CD4-positive, alpha-beta T cell (primary cell): ENCODE data around the gene TST. TPM values are rescaled to one million over a fixed set of nuclear protein-coding genes. Genes with fewer than 3 reads are reported as not detected.

ENCODE experiments used
- ATAC-seq: fragments of 200-7000 bp; cut with Tn5 transposase; one replicate; pipeline ENCODE4 v1.10.0; 2022; ENCODE audit warnings: mild to moderate bottlenecking; ENCODE audit not compliant: poor library complexity
- CTCF ChIA-PET: fragments of 350-600 bp; sonication (Branson Sonifier 250); formaldehyde crosslinking; loops from one replicate; lab custom pipeline; 2021; ENCODE audit warnings: antibody characterized with exemption, inconsistent platforms; lab: Charles Lee
- POLR2A ChIA-PET: fragments of 350-600 bp; sonication (Branson Sonifier 250); formaldehyde crosslinking; loops from one replicate; lab custom pipeline; 2021; ENCODE audit warnings: antibody characterized with exemption, inconsistent platforms; lab: Charles Lee
- DNase-seq, 14 experiments: peaks; one replicate each; pipeline ENCODE4 v3.0.0-alpha.2; 2013 to 2020; ENCODE audit warnings: mixed read lengths in 2 of 14
- H3K27ac ChIP-seq, 2 donors: one replicate each; pipeline versions ENCODE4 v1.5.1 to v1.7.0; 2013; ENCODE audit warnings: low read length in 2 of 2, low read depth in 1 of 2, mild to moderate bottlenecking in 1 of 2
- H3K27me3 ChIP-seq, 2 experiments: 1 replicate in 1 of 2; 2 replicates in 1 of 2; pipeline versions ENCODE4 v1.6.1 to v1.7.0; 2013; ENCODE audit warnings: low read length in 2 of 2, control low read depth in 1 of 2, mild to moderate bottlenecking in 1 of 2, moderate library complexity in 1 of 2; ENCODE audit not compliant: insufficient read depth in 2 of 2, control insufficient read depth in 1 of 2
- H3K36me3 ChIP-seq: one replicate; pipeline ENCODE4 v1.6.1; 2013; ENCODE audit warnings: low read length, control low read depth; ENCODE audit not compliant: insufficient read depth
- H3K4me1 ChIP-seq: one replicate; pipeline ENCODE4 v1.6.1; 2013; ENCODE audit warnings: low read length, control low read depth; ENCODE audit not compliant: insufficient read depth
- H3K4me3 ChIP-seq: one replicate; pipeline ENCODE4 v1.5.1; 2013; ENCODE audit warnings: mild to moderate bottlenecking, low read length, moderate library complexity
- H3K9me3 ChIP-seq, 2 experiments: 1 replicate in 1 of 2; 2 replicates in 1 of 2; pipeline versions ENCODE4 v1.6.1 to v1.7.0; 2013; ENCODE audit warnings: low read length in 2 of 2, mild to moderate bottlenecking in 2 of 2, control low read depth in 1 of 2, moderate library complexity in 1 of 2; ENCODE audit not compliant: control insufficient read depth in 1 of 2, insufficient read depth in 1 of 2
- H3K27ac Mint-ChIP-seq: one replicate; pipeline ENCODE4 v1.8.0; 2020; ENCODE audit warnings: mixed read lengths
- H3K27me3 Mint-ChIP-seq: one replicate; pipeline ENCODE4 v1.8.0; 2021; ENCODE audit warnings: mixed read lengths
- H3K36me3 Mint-ChIP-seq: one replicate; pipeline ENCODE4 v1.8.0; 2021; ENCODE audit warnings: low read depth, mixed read lengths
- H3K4me1 Mint-ChIP-seq: one replicate; pipeline ENCODE4 v1.8.0; 2021; ENCODE audit warnings: low read depth, mixed read lengths
- H3K4me3 Mint-ChIP-seq: one replicate; pipeline ENCODE4 v1.8.0; 2020; ENCODE audit warnings: mild to moderate bottlenecking, mixed read lengths
- H3K9me3 Mint-ChIP-seq: one replicate; pipeline ENCODE4 v1.8.0; 2020; ENCODE audit warnings: mixed read lengths
- CTCF ChIP-seq: fragments of 200-600 bp; IDR thresholded peaks from one replicate; pipeline ENCODE4 v1.8.0; 2022; ENCODE audit warnings: antibody characterized with exemption, mild to moderate bottlenecking
- intact Hi-C, 2 experiments: fragments of 100-400 bp; cut with DNase I in 1 of 2; cut with micrococcal nuclease in 1 of 2; formaldehyde crosslinking; loops; one replicate each; pipeline versions ENCODE4 v1.15.1 to v1.9.0; 2023 to 2025; cut with DNase I, micrococcal nuclease
- total RNA-seq, 174 experiments: library from RNA in 2 of 174; stranded (reverse) in 2 of 174; gene quantifications; one replicate each; pipeline ENCODE4 v1.2.3 and lab custom pipeline; 2021 to 2026

TST gene
- total RNA-seq, 2 experiments from 2014 or later, result not detected

- H3K27ac ChIP-seq, result no peak overlapping the region
These were observed 385 bp downstream of the TST start for GRCh38 chr22:37018815-37019308.

GRCh38 chr22:37018086-37018814 lies 997 bp downstream of the TST start:
- Histone ChIP-seq H3K4me3 (peak overlapping the region; percentile 42), H3K27ac (no peak overlapping the region), H3K4me1 (peaks cover 29% of the 10 kb centered on the region), H3K27me3 (peaks cover 0 to 4% of the 10 kb centered on the region in 2 experiments), H3K9me3 (no peaks in the 10 kb centered on the region), H3K36me3 (no peaks in the 10 kb centered on the region)
- H3K9me3 Mint-ChIP-seq, result no peaks in the 10 kb centered on the region
- ATAC-seq (no peak), DNase-seq (peak in 1 of 14 experiments; percentile 5)
- H3K4me1 Mint-ChIP-seq, result peaks cover 11% of the 10 kb centered on the region
- peak overlapping the region; percentile 85 for H3K4me3 Mint-ChIP-seq
- TF ChIP-seq CTCF, result no peak
- H3K27me3 Mint-ChIP-seq, result peaks cover 13% of the 10 kb centered on the region
- intact Hi-C loops, result loop anchor here in 1 of 2 experiments (10.0 kb wide), 1 partner anchor 73 kb away; no protein-coding TSS in a partner anchor
- POLR2A ChIA-PET, result interaction anchor here (1.2 kb wide), 2 partner anchors 224 to 242 kb away, joined by 3 to 4 read pairs; partner anchors contain the start of gene IFT27
- CTCF ChIA-PET, result no interaction called here
- no peak overlapping the region for H3K27ac Mint-ChIP-seq
- no peaks in the 10 kb centered on the region for H3K36me3 Mint-ChIP-seq

More at GRCh38 chr22:37018815-37019308, 385 bp downstream of the TST start:
- ChIA-PET POLR2A (interaction anchor here (0.8 to 1.2 kb wide), 3 partner anchors 183 to 243 kb away, joined by 3 to 4 read pairs (median 3); partner anchors contain the start of gene IFT27), CTCF (interaction anchor here (0.6 to 0.7 kb wide), 3 partner anchors 101 to 246 kb away, joined by 3 to 5 read pairs (median 5); no protein-coding TSS in a partner anchor)
- peak overlapping the region; percentile 85 for H3K4me3 Mint-ChIP-seq
- peaks cover 13% of the 10 kb centered on the region for H3K27me3 Mint-ChIP-seq
- H3K4me1 Mint-ChIP-seq, result peaks cover 11% of the 10 kb centered on the region
- no peak overlapping the region for H3K27ac Mint-ChIP-seq
- DNase-seq, result peak in 1 of 14 experiments; percentile 30
- no peaks in the 10 kb centered on the region for H3K9me3 Mint-ChIP-seq
- Histone ChIP-seq H3K36me3 (no peaks in the 10 kb centered on the region), H3K4me3 (peak overlapping the region; percentile 42), H3K4me1 (peaks cover 29% of the 10 kb centered on the region), H3K27me3 (peaks cover 0 to 4% of the 10 kb centered on the region in 2 experiments), H3K9me3 (no peaks in the 10 kb centered on the region)
- no peak for TF ChIP-seq CTCF
- no peak for ATAC-seq
- no peaks in the 10 kb centered on the region for H3K36me3 Mint-ChIP-seq
- intact Hi-C loops, result loop anchor here in 1 of 2 experiments (10.0 kb wide), 1 partner anchor 74 kb away; no protein-coding TSS in a partner anchor

- ChIA-PET POLR2A (no interaction called here), CTCF (no interaction called here)
- Mint-ChIP-seq H3K4me1 (peaks cover 11% of the 10 kb centered on the region), H3K27ac (no peak overlapping the region), H3K27me3 (peaks cover 13% of the 10 kb centered on the region), H3K9me3 (no peaks in the 10 kb centered on the region), H3K36me3 (no peaks in the 10 kb centered on the region), H3K4me3 (peak overlapping the region; percentile 61)
- H3K36me3 ChIP-seq, result no peaks in the 10 kb centered on the region
- H3K9me3 ChIP-seq, result no peaks in the 10 kb centered on the region
- intact Hi-C loops, result loop anchor here in 1 of 2 experiments (10.0 kb wide), 1 partner anchor 73 kb away; no protein-coding TSS in a partner anchor
- ATAC-seq, result no peak
- H3K27me3 ChIP-seq, result peaks cover 0 to 4% of the 10 kb centered on the region in 2 experiments
- no peak for DNase-seq
- H3K4me3 ChIP-seq, result no peak overlapping the region
- no peak for TF ChIP-seq CTCF
- peaks cover 29% of the 10 kb centered on the region for H3K4me1 ChIP-seq
- no peak overlapping the region for H3K27ac ChIP-seq
These were observed 1.9 kb downstream of the TST start for GRCh38 chr22:37017356-37017755.
